SW 1271 (cell line): ENCODE measurements around the gene SGMS1.
A peak's percentile ranks its signal among the peaks of the same experiment; 100 is the strongest.
"Not testable (repeated sequence)": the region's sequence is repeated elsewhere in the genome, so short reads cannot be mapped to it uniquely, and the experiment has no call there.

Experiments
- DNase-seq, 2 experiments: peaks; one replicate each; lab custom pipeline; 2025; lab: John Stamatoyannopoulos, UW

The SGMS1 gene

DNA sequence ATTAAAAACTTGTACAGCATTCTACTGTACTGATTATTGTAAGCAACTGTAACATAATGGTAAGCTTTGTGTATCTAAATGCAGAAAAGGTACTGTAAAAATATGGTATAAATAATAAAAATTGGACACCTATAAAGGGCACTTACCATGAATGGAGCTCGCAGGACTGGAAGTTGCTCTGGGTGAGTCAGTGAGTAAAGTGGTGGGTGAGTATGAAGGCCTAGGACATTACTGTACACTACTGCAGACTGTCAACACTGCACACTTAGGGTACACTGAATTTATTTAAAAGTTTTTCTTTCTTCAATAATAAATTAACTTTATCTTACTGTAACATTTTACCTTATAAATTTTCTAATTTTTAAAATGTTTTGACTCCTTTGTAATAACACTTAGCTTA is 253.8 kb downstream of the SGMS1 start:
- DNase-seq = no peak

GRCh38 chr10:50367732-50368131 is 256.0 kb downstream of the SGMS1 start:
- DNase-seq = peak in 1 of 2 experiments; percentile 22

- DNase-seq = not testable (repeated sequence)
Observed at GRCh38 chr10:50366421-50366820, 257.3 kb downstream of the SGMS1 start.

- DNase-seq = not testable (repeated sequence)
Observed at GRCh38 chr10:50364730-50365129, 259.0 kb downstream of the SGMS1 start.

DNA sequence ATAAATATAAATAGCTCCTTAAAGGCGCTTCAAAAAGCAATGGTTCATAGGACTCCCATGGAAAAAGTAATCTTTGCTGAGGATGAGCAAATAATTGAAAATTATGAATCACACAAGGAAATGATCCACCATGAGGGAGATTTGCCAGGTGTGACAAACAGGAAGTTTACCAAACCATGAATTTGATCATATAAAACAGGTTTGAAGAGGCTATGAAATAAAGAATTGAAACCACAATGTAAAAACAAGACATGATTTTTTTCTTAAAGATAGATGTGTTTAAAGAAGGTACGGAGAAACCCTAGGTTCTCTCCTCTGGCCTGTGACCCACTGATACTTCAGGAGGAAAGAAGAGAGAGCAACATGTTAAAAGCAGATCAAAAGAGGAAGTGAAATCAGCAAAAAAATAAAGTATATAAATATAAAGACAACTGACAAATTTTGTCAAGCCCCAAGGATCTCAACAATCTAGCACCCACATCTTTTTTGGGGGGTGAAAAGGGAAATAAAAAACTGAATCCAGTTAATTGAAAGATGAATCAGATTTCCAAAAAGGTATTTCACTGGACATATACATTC is 261.1 kb downstream of the SGMS1 start:
- no peak for DNase-seq

DNA sequence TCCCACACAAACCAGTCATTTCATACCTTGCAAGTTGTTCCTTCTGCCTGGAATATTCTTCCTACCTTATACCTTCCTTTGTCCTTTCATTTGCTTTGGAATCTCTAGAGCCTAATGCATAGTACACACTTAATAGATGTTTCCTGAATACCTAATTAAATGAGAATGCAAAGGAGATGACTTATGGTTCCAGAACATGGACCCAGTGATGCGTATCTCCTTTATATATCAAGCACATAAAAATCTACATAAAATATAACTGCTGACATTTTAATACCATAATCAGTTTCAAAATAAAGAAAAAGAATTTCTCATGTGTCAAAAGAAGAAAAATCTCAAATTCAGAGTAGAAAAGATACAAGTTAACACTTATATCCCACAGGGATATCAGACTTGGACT is 261.8 kb downstream of the SGMS1 start:
- no peak for DNase-seq

DNA sequence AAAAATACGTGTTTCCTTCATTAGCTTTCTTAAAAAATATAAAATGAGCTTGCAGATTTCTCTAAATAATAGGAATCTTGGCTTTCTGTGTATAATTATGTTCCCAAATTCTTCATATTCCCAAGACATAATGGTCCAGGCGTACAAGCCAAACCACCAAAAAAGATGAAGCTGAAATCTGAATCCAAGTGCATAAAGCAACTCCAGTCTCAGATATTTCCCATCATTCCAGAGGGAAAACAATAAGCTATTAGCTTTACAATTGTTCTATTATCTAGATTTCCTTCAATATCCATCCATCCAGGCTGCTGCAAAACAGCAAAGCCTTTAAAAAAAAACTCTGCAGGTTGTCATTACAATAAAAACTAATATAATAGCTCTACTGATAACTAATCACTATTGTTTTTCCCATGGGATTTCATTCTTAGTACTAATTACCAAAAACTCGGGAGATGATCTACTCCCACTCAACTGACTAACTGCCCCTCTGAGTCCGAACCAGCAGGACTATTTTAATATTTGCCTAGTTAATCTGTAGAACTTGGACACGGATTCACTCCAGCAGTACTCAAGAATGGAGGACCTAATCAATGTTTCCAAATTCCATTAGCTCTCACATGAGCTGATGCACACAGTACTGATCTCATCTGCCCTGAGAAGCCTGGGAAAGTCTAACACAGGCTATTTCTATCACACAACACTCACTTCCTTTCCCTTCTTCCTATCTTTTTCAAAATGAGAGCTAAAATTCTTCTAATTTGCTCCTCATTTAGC is 263.5 kb downstream of the SGMS1 start:
- DNase-seq = no peak

- DNase-seq = no peak
Observed at GRCh38 chr10:50358925-50359687, 264.6 kb downstream of the SGMS1 start.

DNA sequence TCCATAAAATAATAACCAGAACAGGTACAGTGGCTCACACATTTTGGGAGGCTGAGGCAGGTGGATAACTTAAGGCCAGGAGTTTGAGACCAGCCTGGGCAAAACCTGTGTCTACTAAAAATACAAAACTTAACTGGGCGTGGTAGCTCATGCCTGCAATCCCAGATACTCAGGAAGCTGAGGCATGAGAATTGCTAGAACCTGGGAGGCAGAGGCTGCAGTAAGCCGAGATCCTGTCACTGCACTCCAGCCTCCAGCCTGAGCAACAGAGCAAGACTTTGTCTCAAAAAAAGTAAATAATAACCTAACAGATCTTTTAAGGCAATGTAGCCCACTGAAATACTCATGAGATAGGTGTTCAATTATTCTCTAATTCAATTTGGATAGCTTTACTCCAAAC is 265.3 kb downstream of the SGMS1 start:
- DNase-seq = no peak

GRCh38 chr10:50356481-50356832 is 267.3 kb downstream of the SGMS1 start:
- not testable (repeated sequence) for DNase-seq

DNA sequence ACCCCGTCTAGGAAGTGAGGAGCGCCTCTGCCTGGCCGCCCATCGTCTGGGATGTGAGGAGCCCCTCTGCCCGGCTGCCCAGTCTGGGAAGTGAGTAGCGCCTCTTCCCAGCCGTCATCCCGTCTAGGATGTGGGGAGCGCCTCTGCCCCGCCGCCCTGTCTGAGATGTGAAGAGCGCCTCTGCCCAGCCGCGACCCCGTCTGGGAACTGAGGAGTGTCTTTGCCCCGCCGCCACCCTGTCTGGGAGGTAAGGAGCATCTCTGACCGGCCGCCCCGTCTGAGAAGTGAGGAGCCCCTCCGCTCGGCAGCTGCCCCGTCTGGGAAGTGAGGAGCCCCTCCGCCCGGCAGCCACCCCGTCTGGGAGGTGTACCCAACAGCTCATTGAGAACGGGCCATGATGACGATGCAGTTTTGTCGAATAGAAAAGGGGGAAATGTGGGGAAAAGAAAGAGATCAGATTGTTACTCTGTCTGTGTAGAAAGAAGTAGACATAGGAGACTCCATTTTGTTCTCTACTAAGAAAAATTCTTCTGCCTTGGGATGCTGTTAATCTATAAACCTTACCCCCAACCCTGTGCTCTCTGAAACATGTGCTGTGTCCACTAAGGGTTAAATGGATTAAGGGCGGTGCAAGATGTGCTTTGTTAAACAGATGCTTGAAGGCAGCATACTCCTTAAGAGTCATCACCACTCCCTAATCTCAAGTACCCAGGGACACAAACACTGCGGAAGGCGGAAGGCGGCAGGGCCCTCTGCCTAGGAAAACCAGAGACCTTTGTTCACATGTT is 267.9 kb downstream of the SGMS1 start:
- DNase-seq = not testable (repeated sequence)

- DNase-seq = no peak
Observed at GRCh38 chr10:50351483-50352146, 272.1 kb downstream of the SGMS1 start.

DNA sequence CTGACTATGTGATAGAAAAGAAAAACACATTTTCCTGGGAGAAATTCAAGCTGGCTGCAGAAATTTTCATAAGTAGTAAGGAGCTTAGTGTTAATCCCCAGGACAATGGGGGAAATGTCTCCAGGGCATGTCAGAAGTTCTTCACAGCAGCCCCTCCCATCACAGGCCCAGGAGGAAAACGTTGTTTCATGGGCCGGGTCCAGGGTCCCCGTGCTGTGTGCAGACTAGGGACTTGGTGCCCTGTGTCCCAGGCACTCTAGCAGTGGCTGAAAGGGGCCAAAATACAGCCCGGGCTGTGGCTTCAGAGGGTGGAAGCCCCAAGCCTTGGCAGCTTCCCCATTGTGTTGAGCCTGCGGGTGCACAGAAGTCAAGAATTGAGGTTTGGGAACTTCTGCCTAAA is 273.4 kb downstream of the SGMS1 start:
- DNase-seq = no peak

- DNase-seq = no peak
Observed at GRCh38 chr10:50349554-50349953, 274.2 kb downstream of the SGMS1 start.

GRCh38 chr10:50347394-50347802 is 276.4 kb downstream of the SGMS1 start:
- DNase-seq = no peak

GRCh38 chr10:50346942-50347341 is 276.8 kb downstream of the SGMS1 start:
- no peak for DNase-seq

- DNase-seq = no peak
Observed at GRCh38 chr10:50345545-50345944, 278.2 kb downstream of the SGMS1 start.

DNA sequence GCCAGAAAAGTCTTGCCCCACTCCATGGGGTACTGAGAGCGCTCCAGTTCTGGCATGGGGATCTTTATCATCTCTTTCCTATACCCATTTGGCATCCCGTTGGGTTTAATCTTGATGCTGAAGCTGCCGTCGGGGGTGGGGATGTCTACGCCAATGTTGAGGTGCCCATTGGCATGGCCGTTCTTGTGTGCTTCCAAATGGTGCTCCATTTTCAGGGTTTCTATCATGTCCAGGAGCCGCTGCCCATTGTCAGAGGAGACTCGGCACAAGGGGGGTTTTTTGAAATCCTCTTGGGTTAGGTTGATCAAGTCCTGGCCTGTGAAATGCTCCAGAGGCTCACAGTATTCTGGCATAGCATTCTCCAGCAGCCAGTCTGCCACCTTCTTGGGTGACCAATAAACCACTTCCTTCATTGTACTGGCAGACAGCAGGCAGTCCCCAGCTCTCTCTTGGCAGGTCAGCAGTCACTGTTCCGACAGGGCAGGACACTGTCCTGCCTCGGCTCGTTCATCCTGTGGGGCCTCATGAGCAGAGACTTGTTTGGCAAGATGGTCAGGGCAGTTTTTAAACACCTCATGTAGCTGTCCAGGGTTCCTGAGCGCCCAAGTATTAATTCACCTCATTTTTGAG is 279.9 kb downstream of the SGMS1 start:
- no peak for DNase-seq

DNA sequence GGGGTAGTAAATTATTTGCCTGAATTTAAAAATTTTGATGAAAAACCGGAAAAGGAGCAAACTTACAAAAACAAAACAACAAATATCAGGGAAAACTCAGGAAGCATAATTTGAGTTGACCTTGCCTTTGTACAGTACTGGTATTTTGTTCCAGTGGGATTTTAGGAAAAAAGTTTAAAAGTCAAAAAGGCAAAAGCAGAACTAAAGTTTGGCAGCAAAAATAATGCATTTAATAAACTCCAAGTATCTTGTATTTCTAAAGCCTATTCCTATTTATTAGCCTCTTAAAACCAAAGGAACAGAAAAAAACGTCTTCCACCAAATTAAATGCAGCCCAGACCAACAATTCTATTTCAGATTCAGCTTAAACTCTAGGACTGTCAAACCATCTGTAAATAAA is 281.8 kb downstream of the SGMS1 start:
- no peak for DNase-seq

- DNase-seq = no peak
Observed at GRCh38 chr10:50336140-50336539, 287.6 kb downstream of the SGMS1 start.

- no peak for DNase-seq
Observed at GRCh38 chr10:50335397-50335796, 288.4 kb downstream of the SGMS1 start.
